ENCODE results near the gene SMC1B. TPM values are rescaled to one million over a fixed set of nuclear protein-coding genes. Genes with fewer than 3 reads are reported as not detected.

The SMC1B gene
- total RNA-seq, 3 donors from 2014 or later (not counting 1 experiment from before 2014, with no cell fraction given), result 0.07 to 0.09 TPM; not detected in 1

DNA sequence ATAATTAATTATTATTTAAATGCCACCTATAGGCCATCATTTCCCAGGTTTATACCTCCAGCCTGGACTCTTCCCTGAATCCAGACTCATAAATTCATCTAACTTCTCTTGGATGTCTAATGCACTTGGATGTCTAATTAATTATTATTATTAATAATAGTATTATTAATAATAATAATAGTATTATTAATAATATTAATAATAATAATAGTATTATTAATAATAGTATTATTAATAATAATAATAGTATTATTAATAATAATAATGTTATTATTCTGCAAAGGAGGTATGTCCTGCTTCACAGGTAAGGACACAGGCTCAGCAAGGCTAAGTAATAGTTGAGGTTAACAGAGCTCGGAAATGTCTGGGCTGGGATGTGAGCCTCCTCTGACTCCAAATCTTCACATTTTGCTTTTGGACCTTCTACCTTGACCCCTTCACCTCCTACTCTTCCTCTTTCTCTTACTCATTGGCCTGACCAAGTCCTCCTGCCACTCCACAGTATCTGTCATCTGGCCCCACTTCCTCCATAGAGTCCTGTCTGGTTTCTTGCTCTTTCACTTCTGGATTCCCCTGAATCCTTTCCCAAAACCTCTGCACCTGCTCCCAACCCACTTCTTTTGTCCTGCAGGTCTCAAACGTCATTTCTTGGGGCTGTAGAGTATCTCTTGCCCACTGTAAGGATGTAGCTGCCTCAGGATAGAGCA is 8.1 kb upstream of the SMC1B start:
- Histone ChIP-seq H3K36me3 (ENCODE audit: control insufficient read depth, insufficient read depth, low read length) (no peaks in the 10 kb centered on the region), H3K9me3 (ENCODE audit: control insufficient read depth, insufficient read depth, low read length) (no peaks in the 10 kb centered on the region), H3K27ac (ENCODE audit: low read length) (no peak overlapping the region), H3K4me3 (ENCODE audit: low read length) (no peak overlapping the region), H3K4me1 (ENCODE audit: control insufficient read depth, insufficient read depth, low read length) (peaks cover 20% of the 10 kb centered on the region), H3K27me3 (ENCODE audit: control insufficient read depth, insufficient read depth, low read length) (no peaks in the 10 kb centered on the region)
- H3K4me3 Mint-ChIP-seq, result no peak overlapping the region
- ATAC-seq (no peak), DNase-seq (no peak)
- intact Hi-C loops (cut with micrococcal nuclease), result no loop called here
- TF ChIP-seq, protein P1, sequence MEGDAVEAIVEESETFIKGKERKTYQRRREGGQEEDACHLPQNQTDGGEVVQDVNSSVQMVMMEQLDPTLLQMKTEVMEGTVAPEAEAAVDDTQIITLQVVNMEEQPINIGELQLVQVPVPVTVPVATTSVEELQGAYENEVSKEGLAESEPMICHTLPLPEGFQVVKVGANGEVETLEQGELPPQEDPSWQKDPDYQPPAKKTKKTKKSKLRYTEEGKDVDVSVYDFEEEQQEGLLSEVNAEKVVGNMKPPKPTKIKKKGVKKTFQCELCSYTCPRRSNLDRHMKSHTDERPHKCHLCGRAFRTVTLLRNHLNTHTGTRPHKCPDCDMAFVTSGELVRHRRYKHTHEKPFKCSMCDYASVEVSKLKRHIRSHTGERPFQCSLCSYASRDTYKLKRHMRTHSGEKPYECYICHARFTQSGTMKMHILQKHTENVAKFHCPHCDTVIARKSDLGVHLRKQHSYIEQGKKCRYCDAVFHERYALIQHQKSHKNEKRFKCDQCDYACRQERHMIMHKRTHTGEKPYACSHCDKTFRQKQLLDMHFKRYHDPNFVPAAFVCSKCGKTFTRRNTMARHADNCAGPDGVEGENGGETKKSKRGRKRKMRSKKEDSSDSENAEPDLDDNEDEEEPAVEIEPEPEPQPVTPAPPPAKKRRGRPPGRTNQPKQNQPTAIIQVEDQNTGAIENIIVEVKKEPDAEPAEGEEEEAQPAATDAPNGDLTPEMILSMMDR (IDR thresholded peaks at IDR 0.05), result no peak
- H3K36me3 Mint-ChIP-seq, result no peaks in the 10 kb centered on the region
- 83% methylated on average over 2 of the region's 2 CpGs for WGBS (ENCODE audit: insufficient coverage)
- no peak overlapping the region for H3K27ac Mint-ChIP-seq
- no peaks in the 10 kb centered on the region for H3K4me1 Mint-ChIP-seq
- no peaks in the 10 kb centered on the region for H3K9me3 Mint-ChIP-seq
- H3K27me3 Mint-ChIP-seq (ENCODE audit: low read depth in 2 of 2), result no peaks in the 10 kb centered on the region

DNA sequence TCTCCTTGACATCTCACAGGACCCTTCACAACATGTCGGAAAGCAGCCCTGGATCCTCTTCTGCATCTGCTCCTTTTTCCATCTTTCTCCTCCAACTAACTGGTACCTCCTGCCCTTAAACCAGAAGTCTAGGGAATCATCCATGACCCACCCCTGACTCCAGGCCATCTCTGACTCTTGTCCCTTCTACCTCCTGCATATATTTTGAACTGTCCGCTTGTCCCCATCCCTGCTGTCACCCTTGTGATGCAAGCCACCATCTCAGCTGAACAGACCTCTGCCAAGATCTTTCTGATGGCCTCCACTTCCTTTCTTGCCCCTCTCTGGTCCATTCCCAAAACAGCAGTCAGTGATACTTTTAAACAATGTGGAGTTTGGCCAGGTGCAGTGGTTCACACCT is 7.1 kb upstream of the SMC1B start:
- H3K4me3 Mint-ChIP-seq, result no peak overlapping the region
- ATAC-seq, result no peak
- H3K27ac Mint-ChIP-seq, result no peak overlapping the region
- Histone ChIP-seq H3K4me3 (ENCODE audit: low read length) (no peak overlapping the region), H3K4me1 (ENCODE audit: control insufficient read depth, insufficient read depth, low read length) (peaks cover 19% of the 10 kb centered on the region), H3K9me3 (ENCODE audit: control insufficient read depth, insufficient read depth, low read length) (no peaks in the 10 kb centered on the region), H3K27me3 (ENCODE audit: control insufficient read depth, insufficient read depth, low read length) (no peaks in the 10 kb centered on the region), H3K27ac (ENCODE audit: low read length) (no peak overlapping the region), H3K36me3 (ENCODE audit: control insufficient read depth, insufficient read depth, low read length) (no peaks in the 10 kb centered on the region)
- no peaks in the 10 kb centered on the region for H3K4me1 Mint-ChIP-seq
- 98% methylated on average over 2 of the region's 2 CpGs for WGBS (ENCODE audit: insufficient coverage)
- H3K36me3 Mint-ChIP-seq, result no peaks in the 10 kb centered on the region
- H3K9me3 Mint-ChIP-seq, result no peaks in the 10 kb centered on the region
- intact Hi-C loops (cut with micrococcal nuclease), result no loop called here
- no peak for DNase-seq
- H3K27me3 Mint-ChIP-seq (ENCODE audit: low read depth in 2 of 2), result no peaks in the 10 kb centered on the region
- TF ChIP-seq, protein P1 (IDR thresholded peaks at IDR 0.05), result no peak

DNA sequence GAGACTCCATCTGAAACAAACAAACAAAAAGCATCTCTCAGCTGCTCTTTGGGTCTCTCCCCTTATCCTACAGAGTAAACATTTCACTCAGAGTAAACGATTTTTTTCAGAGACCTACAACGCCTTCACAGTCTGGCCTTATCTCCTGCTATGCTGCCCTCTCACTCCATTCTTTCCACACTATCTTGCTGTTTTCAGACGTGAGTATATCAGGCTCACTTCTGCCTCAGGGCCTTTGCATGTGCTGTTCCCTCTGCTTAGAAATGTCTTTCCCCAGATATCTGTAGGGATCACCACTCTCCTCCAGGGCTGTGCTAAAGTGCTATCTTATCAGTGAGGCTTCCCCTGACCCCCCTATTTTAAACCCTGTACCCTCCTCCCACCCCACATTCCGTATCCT is 6.6 kb upstream of the SMC1B start:
- no peaks in the 10 kb centered on the region for H3K9me3 Mint-ChIP-seq
- H3K36me3 Mint-ChIP-seq, result no peaks in the 10 kb centered on the region
- intact Hi-C loops (cut with micrococcal nuclease), result no loop called here
- Histone ChIP-seq H3K9me3 (ENCODE audit: control insufficient read depth, insufficient read depth, low read length) (no peaks in the 10 kb centered on the region), H3K4me1 (ENCODE audit: control insufficient read depth, insufficient read depth, low read length) (peaks cover 14% of the 10 kb centered on the region), H3K27ac (ENCODE audit: low read length) (no peak overlapping the region), H3K4me3 (ENCODE audit: low read length) (no peak overlapping the region), H3K36me3 (ENCODE audit: control insufficient read depth, insufficient read depth, low read length) (no peaks in the 10 kb centered on the region), H3K27me3 (ENCODE audit: control insufficient read depth, insufficient read depth, low read length) (no peaks in the 10 kb centered on the region)
- TF ChIP-seq, protein P1 (IDR thresholded peaks at IDR 0.05), result no peak
- ATAC-seq, result no peak
- H3K27ac Mint-ChIP-seq, result no peak overlapping the region
- H3K4me1 Mint-ChIP-seq, result no peaks in the 10 kb centered on the region
- WGBS (ENCODE audit: insufficient coverage), result 92% methylated on average over 4 of the region's 4 CpGs
- no peaks in the 10 kb centered on the region for H3K27me3 Mint-ChIP-seq (ENCODE audit: low read depth in 2 of 2)
- no peak for DNase-seq
- H3K4me3 Mint-ChIP-seq, result no peak overlapping the region

DNA sequence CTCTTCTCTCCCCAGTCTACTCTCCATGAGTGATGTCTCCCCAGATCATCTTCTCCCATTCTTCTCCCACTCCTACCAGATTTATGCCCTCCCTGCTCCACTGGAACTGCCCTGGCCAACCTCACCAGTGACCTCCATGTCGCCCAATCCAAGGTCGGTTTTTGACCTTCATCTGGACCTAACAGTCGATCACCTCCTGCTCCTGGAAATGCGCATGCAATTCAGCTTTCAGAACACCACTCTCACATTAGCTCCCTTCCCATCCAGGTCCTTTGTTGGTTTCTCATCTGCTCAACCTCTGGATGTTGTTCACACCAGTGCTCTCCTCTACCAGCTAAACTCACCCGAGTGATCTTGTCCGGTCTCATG is 5.4 kb upstream of the SMC1B start:
- H3K4me1 Mint-ChIP-seq, result peaks cover 2 to 3% of the 10 kb centered on the region in 2 donors
- no peak overlapping the region for H3K4me3 ChIP-seq (ENCODE audit: low read length)
- no peaks in the 10 kb centered on the region for H3K27me3 Mint-ChIP-seq (ENCODE audit: low read depth in 2 of 2)
- H3K4me3 Mint-ChIP-seq, result no peak overlapping the region
- no peaks in the 10 kb centered on the region for H3K36me3 ChIP-seq (ENCODE audit: control insufficient read depth, insufficient read depth, low read length)
- no peak for ATAC-seq
- H3K27ac ChIP-seq (ENCODE audit: low read length), result no peak overlapping the region
- 96% methylated on average over 6 of the region's 6 CpGs for WGBS (ENCODE audit: insufficient coverage)
- TF ChIP-seq, protein P1 (IDR thresholded peaks at IDR 0.05), result no peak
- peaks cover 16% of the 10 kb centered on the region for H3K4me1 ChIP-seq (ENCODE audit: control insufficient read depth, insufficient read depth, low read length)
- no peaks in the 10 kb centered on the region for H3K9me3 Mint-ChIP-seq
- no peaks in the 10 kb centered on the region for H3K27me3 ChIP-seq (ENCODE audit: control insufficient read depth, insufficient read depth, low read length)
- no peaks in the 10 kb centered on the region for H3K36me3 Mint-ChIP-seq
- H3K27ac Mint-ChIP-seq, result no peak overlapping the region
- no peak for DNase-seq
- H3K9me3 ChIP-seq (ENCODE audit: control insufficient read depth, insufficient read depth, low read length), result no peaks in the 10 kb centered on the region
- intact Hi-C loops (cut with micrococcal nuclease), result no loop called here
